ENCODE data around the gene RALGAPB. TPM values are rescaled to one million over a fixed set of nuclear protein-coding genes. Genes with fewer than 3 reads are reported as not detected.

Gene RALGAPB
- total and polyA plus RNA-seq, 7 donors = 7.5 to 27.3 (median 18.6) TPM

GRCh38 chr20:38523697-38524096 lies 51.1 kb downstream of the RALGAPB start:
- Histone ChIP-seq H3K36me3 (ENCODE audit: insufficient read depth in 1 of 2, low read depth in 1 of 2) (peaks cover 7 to 77% of the 10 kb centered on the region in 2 donors), H3K9me3 (no peaks in the 10 kb centered on the region), H3K27me3 (ENCODE audit: insufficient read depth in 3 of 3, low read length in 2 of 3) (no peaks in the 10 kb centered on the region), H3K4me1 (no peaks in the 10 kb centered on the region), H3K4me3 (no peak overlapping the region), H3K27ac (no peak overlapping the region)
- no peak for TF ChIP-seq CTCF (IDR thresholded peaks at IDR 0.05)
- intact Hi-C loops (cut with DNase I) = no loop called here
- DNase-seq = no peak
- no peak for ATAC-seq
- WGBS, 3 donors = 95 to 100% (median 100%) methylated on average over 1 of the region's 1 CpG

- no peak overlapping the region for H3K27ac ChIP-seq
- WGBS, 3 donors = 95 to 98% (median 97%) methylated on average over 3 of the region's 3 CpGs
- H3K9me3 ChIP-seq = no peaks in the 10 kb centered on the region
- no peaks in the 10 kb centered on the region for H3K4me1 ChIP-seq
- intact Hi-C loops (cut with DNase I) = loop anchor here in 1 of 2 donors (5.0 kb wide), 1 partner anchor 229 kb away; no protein-coding TSS in a partner anchor
- no peak for TF ChIP-seq CTCF (IDR thresholded peaks at IDR 0.05)
- no peaks in the 10 kb centered on the region for H3K27me3 ChIP-seq (ENCODE audit: insufficient read depth in 3 of 3, low read length in 2 of 3)
- no peak for ATAC-seq
- H3K4me3 ChIP-seq = no peak overlapping the region
- H3K36me3 ChIP-seq (ENCODE audit: insufficient read depth in 1 of 2, low read depth in 1 of 2) = peaks cover 4 to 88% of the 10 kb centered on the region in 2 donors
- no peak for DNase-seq
These were observed 55.5 kb downstream of the RALGAPB start for GRCh38 chr20:38528167-38528566.

- DNase-seq = no peak
- Histone ChIP-seq H3K4me3 (no peak overlapping the region), H3K36me3 (ENCODE audit: insufficient read depth in 1 of 2, low read depth in 1 of 2) (peaks cover 7 to 93% of the 10 kb centered on the region in 2 donors), H3K27ac (no peak overlapping the region), H3K9me3 (no peaks in the 10 kb centered on the region), H3K27me3 (ENCODE audit: insufficient read depth in 3 of 3, low read length in 2 of 3) (no peaks in the 10 kb centered on the region), H3K4me1 (no peaks in the 10 kb centered on the region)
- no peak for ATAC-seq
- WGBS, 3 donors = 96 to 98% (median 97%) methylated on average over 1 of the region's 1 CpG
- no peak for TF ChIP-seq CTCF (IDR thresholded peaks at IDR 0.05)
- intact Hi-C loops (cut with DNase I) = no loop called here
These were observed 58.4 kb downstream of the RALGAPB start for GRCh38 chr20:38531021-38531420.

- no peak overlapping the region for H3K27ac ChIP-seq
- H3K27me3 ChIP-seq (ENCODE audit: insufficient read depth in 3 of 3, low read length in 2 of 3) = no peaks in the 10 kb centered on the region
- ATAC-seq = no peak
- H3K36me3 ChIP-seq (ENCODE audit: insufficient read depth in 1 of 2, low read depth in 1 of 2) = peaks cover 15 to 95% of the 10 kb centered on the region in 2 donors
- DNase-seq = no peak
- intact Hi-C loops (cut with DNase I) = no loop called here
- WGBS, 3 donors = 90 to 93% (median 91%) methylated on average over 11 of the region's 11 CpGs
- no peaks in the 10 kb centered on the region for H3K4me1 ChIP-seq
- no peaks in the 10 kb centered on the region for H3K9me3 ChIP-seq
- H3K4me3 ChIP-seq = no peak overlapping the region
- TF ChIP-seq CTCF (IDR thresholded peaks at IDR 0.05) = no peak
These were observed 62.1 kb downstream of the RALGAPB start for GRCh38 chr20:38534756-38535155.

GRCh38 chr20:38536310-38536709 lies 63.7 kb downstream of the RALGAPB start:
- DNase-seq (no peak), ATAC-seq (no peak)
- no peak overlapping the region for H3K27ac ChIP-seq
- H3K4me3 ChIP-seq = no peak overlapping the region
- WGBS, 3 donors = 96 to 100% (median 98%) methylated on average over 2 of the region's 2 CpGs
- H3K4me1 ChIP-seq = no peaks in the 10 kb centered on the region
- no peaks in the 10 kb centered on the region for H3K27me3 ChIP-seq (ENCODE audit: insufficient read depth in 3 of 3, low read length in 2 of 3)
- H3K9me3 ChIP-seq = no peaks in the 10 kb centered on the region
- no peak for TF ChIP-seq CTCF (IDR thresholded peaks at IDR 0.05)
- intact Hi-C loops (cut with DNase I) = no loop called here
- peaks cover 20 to 97% of the 10 kb centered on the region in 2 donors for H3K36me3 ChIP-seq (ENCODE audit: insufficient read depth in 1 of 2, low read depth in 1 of 2)

Measured in psoas muscle (tissue), 8 donors.